Measurements from ENCODE around the gene RND1.

The RND1 gene

DNA sequence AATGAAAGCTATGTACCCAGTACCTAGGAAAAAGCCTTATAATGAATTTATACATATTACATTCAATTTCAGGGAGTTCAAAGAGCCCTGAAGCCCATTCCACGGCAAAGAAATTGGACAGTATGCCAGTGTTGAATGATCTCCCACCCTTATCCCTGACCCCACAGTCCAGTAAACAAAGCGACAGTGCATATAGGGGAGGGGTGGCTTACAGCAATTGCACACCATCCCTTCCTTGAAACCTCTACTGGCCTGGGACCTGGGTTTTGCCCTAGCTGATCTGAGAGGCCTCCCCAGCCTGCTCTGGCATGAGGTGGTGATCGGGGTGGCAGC lies 17.3 kb upstream of the RND1 start:
- H3K18ac ChIP-seq (ENCODE audit: low read length) = peak overlapping the region; percentile 70
- peak overlapping the region; percentile 18 for H2AFZ ChIP-seq (ENCODE audit: insufficient read depth, low read length, poor library complexity)
- no peaks in the 10 kb centered on the region for H3K27me3 ChIP-seq (ENCODE audit: insufficient read depth, low read length)
- H2AK5ac ChIP-seq (ENCODE audit: low read length) = peak overlapping the region; percentile 44
- WGBS (ENCODE audit: extremely low coverage, insufficient coverage, insufficient read length) = no CpG with 5 or more reads among the region's 3 CpGs
- peak overlapping the region; percentile 73 for H2BK12ac ChIP-seq (ENCODE audit: low read length)
- peak overlapping the region; percentile 43 for H3K4ac ChIP-seq (ENCODE audit: low read depth, low read length)
- H3K23ac ChIP-seq (ENCODE audit: low read length) = no peak overlapping the region
- H3K36me3 ChIP-seq (ENCODE audit: control insufficient read depth in 1 of 2, insufficient read depth in 2 of 2, low read length in 2 of 2) = no peaks in the 10 kb centered on the region
- no peak overlapping the region for H3K4me3 ChIP-seq (ENCODE audit: low read depth, low read length)
- H3K9ac ChIP-seq (ENCODE audit: low read length) = no peak overlapping the region
- H3K79me2 ChIP-seq (ENCODE audit: control insufficient read depth, insufficient read depth, low read length, poor library complexity) = no peaks in the 10 kb centered on the region
- H3K79me1 ChIP-seq (ENCODE audit: low read length) = peaks cover 21% of the 10 kb centered on the region
- peak overlapping the region; percentile 95 for H3K27ac ChIP-seq (ENCODE audit: low read depth, low read length)
- H4K91ac ChIP-seq (ENCODE audit: low read depth, low read length) = peak overlapping the region; percentile 98
- H3K9me3 ChIP-seq (ENCODE audit: insufficient read depth, low read depth, low read length) = no peaks in the 10 kb centered on the region
- H3K14ac ChIP-seq (ENCODE audit: low read length) = peak overlapping the region; percentile 66
- peaks cover 23 to 24% of the 10 kb centered on the region in 2 experiments for H3K4me1 ChIP-seq (ENCODE audit: control insufficient read depth in 1 of 2, insufficient read depth in 2 of 2, low read length in 2 of 2)
- DNase-seq = no peak
- peak overlapping the region; percentile 29 for H4K12ac ChIP-seq (ENCODE audit: low read depth, low read length)
- peak overlapping the region; percentile 37 for H3K4me2 ChIP-seq (ENCODE audit: low read length)
- H2BK5ac ChIP-seq (ENCODE audit: low read depth, low read length, poor library complexity) = peak overlapping the region; percentile 92
- H2BK120ac ChIP-seq (ENCODE audit: insufficient read depth, low read length, poor library complexity) = peak overlapping the region; percentile 95
- peak overlapping the region; percentile 60 for H4K8ac ChIP-seq (ENCODE audit: low read depth, low read length)

DNA sequence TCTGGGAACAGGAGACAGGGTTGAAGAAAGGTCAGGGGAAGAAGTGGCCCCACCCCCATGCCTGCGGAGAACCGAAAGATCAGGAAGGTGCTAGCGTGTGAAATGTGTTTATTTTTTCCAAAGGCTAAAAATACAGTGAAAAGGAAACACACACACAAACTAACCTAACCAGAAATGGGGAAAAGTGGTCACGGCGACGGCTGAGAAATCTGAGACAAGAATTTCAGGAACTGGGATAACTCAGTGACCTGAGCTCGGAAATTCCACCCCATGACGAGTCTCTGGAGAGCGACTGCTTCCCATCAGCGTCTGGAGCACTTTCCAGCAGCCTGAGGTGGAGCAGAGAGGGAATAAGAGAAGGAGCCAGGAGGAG lies 16.6 kb upstream of the RND1 start:
- Histone ChIP-seq H4K8ac (ENCODE audit: low read depth, low read length) (peak overlapping the region; percentile 8), H4K12ac (ENCODE audit: low read depth, low read length) (no peak overlapping the region), H3K9ac (ENCODE audit: low read length) (no peak overlapping the region), H3K4me1 (ENCODE audit: control insufficient read depth in 1 of 2, insufficient read depth in 2 of 2, low read length in 2 of 2) (peaks cover 23 to 24% of the 10 kb centered on the region in 2 experiments), H2BK5ac (ENCODE audit: low read depth, low read length, poor library complexity) (peak overlapping the region; percentile 92), H3K79me2 (ENCODE audit: control insufficient read depth, insufficient read depth, low read length, poor library complexity) (no peaks in the 10 kb centered on the region), H3K79me1 (ENCODE audit: low read length) (peaks cover 21% of the 10 kb centered on the region), H3K14ac (ENCODE audit: low read length) (peak overlapping the region; percentile 74), H2AK5ac (ENCODE audit: low read length) (no peak overlapping the region), H2BK120ac (ENCODE audit: insufficient read depth, low read length, poor library complexity) (peak overlapping the region; percentile 74), H2AFZ (ENCODE audit: insufficient read depth, low read length, poor library complexity) (no peak overlapping the region), H3K27ac (ENCODE audit: low read depth, low read length) (peak overlapping the region; percentile 95), H3K23ac (ENCODE audit: low read length) (no peak overlapping the region), H3K4ac (ENCODE audit: low read depth, low read length) (no peak overlapping the region), H4K91ac (ENCODE audit: low read depth, low read length) (peak overlapping the region; percentile 87), H2BK12ac (ENCODE audit: low read length) (no peak overlapping the region), H3K18ac (ENCODE audit: low read length) (no peak overlapping the region), H3K4me2 (ENCODE audit: low read length) (peak overlapping the region; percentile 37), H3K36me3 (ENCODE audit: control insufficient read depth in 1 of 2, insufficient read depth in 2 of 2, low read length in 2 of 2) (no peaks in the 10 kb centered on the region), H3K27me3 (ENCODE audit: insufficient read depth, low read length) (no peaks in the 10 kb centered on the region), H3K4me3 (ENCODE audit: low read depth, low read length) (no peak overlapping the region), H3K9me3 (ENCODE audit: insufficient read depth, low read depth, low read length) (no peaks in the 10 kb centered on the region)
- no CpG with 5 or more reads among the region's 10 CpGs for WGBS (ENCODE audit: extremely low coverage, insufficient coverage, insufficient read length)
- DNase-seq = peak; percentile 65 to 73

DNA sequence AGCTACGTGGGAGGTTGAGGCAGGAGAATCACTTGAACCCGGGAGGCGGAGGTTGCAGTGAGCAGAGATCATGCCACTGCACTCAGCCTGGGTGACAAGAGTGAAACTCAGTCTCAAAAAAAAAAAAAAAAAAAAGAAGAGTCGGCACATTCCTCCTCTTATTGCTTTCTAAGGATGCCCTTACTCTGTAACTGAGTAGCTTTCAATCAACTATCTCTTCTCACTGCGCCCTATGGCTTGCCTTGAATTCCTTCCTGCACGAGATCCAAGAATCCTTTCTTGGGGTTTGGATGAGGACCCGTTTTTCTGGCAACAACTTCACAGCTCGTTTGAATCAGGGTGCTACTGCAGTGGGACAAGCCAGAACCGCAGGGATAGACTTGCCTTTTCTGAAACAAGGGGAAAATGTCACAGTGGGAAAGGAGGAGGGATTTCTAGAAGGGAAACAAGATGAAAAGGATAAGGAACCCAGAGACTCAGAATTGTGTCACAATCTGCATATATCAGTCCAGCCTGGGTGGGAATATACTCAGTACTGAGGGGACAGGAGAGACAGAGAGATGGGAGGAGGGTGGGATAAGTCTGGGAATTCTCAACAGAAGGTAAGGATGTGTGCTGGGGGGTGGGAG lies 16.1 kb upstream of the RND1 start:
- H2BK120ac ChIP-seq (ENCODE audit: insufficient read depth, low read length, poor library complexity) = peak overlapping the region; percentile 74
- peak overlapping the region; percentile 37 for H3K4me2 ChIP-seq (ENCODE audit: low read length)
- no peak overlapping the region for H4K12ac ChIP-seq (ENCODE audit: low read depth, low read length)
- H3K14ac ChIP-seq (ENCODE audit: low read length) = peak overlapping the region; percentile 74
- no peak for DNase-seq
- H3K4ac ChIP-seq (ENCODE audit: low read depth, low read length) = no peak overlapping the region
- no peak overlapping the region for H3K23ac ChIP-seq (ENCODE audit: low read length)
- no peaks in the 10 kb centered on the region for H3K9me3 ChIP-seq (ENCODE audit: insufficient read depth, low read depth, low read length)
- peak overlapping the region; percentile 8 for H4K8ac ChIP-seq (ENCODE audit: low read depth, low read length)
- no peak overlapping the region for H3K18ac ChIP-seq (ENCODE audit: low read length)
- peak overlapping the region; percentile 35 for H2AFZ ChIP-seq (ENCODE audit: insufficient read depth, low read length, poor library complexity)
- H3K4me1 ChIP-seq (ENCODE audit: control insufficient read depth in 1 of 2, insufficient read depth in 2 of 2, low read length in 2 of 2) = peaks cover 22 to 23% of the 10 kb centered on the region in 2 experiments
- peak overlapping the region; percentile 95 for H3K27ac ChIP-seq (ENCODE audit: low read depth, low read length)
- peaks cover 21% of the 10 kb centered on the region for H3K79me1 ChIP-seq (ENCODE audit: low read length)
- WGBS (ENCODE audit: extremely low coverage, insufficient coverage, insufficient read length) = no CpG with 5 or more reads among the region's 9 CpGs
- peak overlapping the region; percentile 87 for H4K91ac ChIP-seq (ENCODE audit: low read depth, low read length)
- H3K9ac ChIP-seq (ENCODE audit: low read length) = no peak overlapping the region
- peak overlapping the region; percentile 91 for H2BK5ac ChIP-seq (ENCODE audit: low read depth, low read length, poor library complexity)
- peak overlapping the region; percentile 43 for H2BK12ac ChIP-seq (ENCODE audit: low read length)
- H3K4me3 ChIP-seq (ENCODE audit: low read depth, low read length) = no peak overlapping the region
- H3K36me3 ChIP-seq (ENCODE audit: control insufficient read depth in 1 of 2, insufficient read depth in 2 of 2, low read length in 2 of 2) = no peaks in the 10 kb centered on the region
- no peaks in the 10 kb centered on the region for H3K79me2 ChIP-seq (ENCODE audit: control insufficient read depth, insufficient read depth, low read length, poor library complexity)
- H2AK5ac ChIP-seq (ENCODE audit: low read length) = no peak overlapping the region
- no peaks in the 10 kb centered on the region for H3K27me3 ChIP-seq (ENCODE audit: insufficient read depth, low read length)

DNA sequence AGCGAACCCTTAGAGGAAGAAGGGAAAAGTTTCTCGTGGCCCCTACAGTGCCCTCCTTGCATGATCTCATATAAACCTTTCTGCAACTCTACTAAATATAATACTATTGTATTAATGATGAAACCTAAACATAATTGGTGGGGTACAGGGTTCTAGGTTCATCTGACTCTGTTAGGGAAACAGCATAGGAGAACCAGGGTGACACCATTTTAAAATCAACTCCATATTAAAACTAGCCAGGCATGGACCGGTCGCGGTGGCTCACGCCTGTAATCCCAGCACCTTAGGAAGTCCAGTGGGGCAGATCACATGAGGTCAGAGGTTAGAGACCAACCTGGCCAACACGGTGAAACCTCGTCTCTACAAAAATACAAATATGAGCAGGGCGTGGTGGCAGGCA lies 15.0 kb upstream of the RND1 start:
- no peak overlapping the region for H3K27ac ChIP-seq (ENCODE audit: low read depth, low read length)
- H3K9me3 ChIP-seq (ENCODE audit: insufficient read depth, low read depth, low read length) = no peaks in the 10 kb centered on the region
- peaks cover 21% of the 10 kb centered on the region for H3K79me1 ChIP-seq (ENCODE audit: low read length)
- H3K14ac ChIP-seq (ENCODE audit: low read length) = peak overlapping the region; percentile 16
- no peak overlapping the region for H3K4ac ChIP-seq (ENCODE audit: low read depth, low read length)
- DNase-seq = no peak
- H2BK120ac ChIP-seq (ENCODE audit: insufficient read depth, low read length, poor library complexity) = no peak overlapping the region
- H3K4me2 ChIP-seq (ENCODE audit: low read length) = no peak overlapping the region
- no CpG with 5 or more reads among the region's 9 CpGs for WGBS (ENCODE audit: extremely low coverage, insufficient coverage, insufficient read length)
- no peak overlapping the region for H3K18ac ChIP-seq (ENCODE audit: low read length)
- H3K4me3 ChIP-seq (ENCODE audit: low read depth, low read length) = no peak overlapping the region
- no peak overlapping the region for H4K91ac ChIP-seq (ENCODE audit: low read depth, low read length)
- no peak overlapping the region for H3K9ac ChIP-seq (ENCODE audit: low read length)
- peaks cover 20 to 21% of the 10 kb centered on the region in 2 experiments for H3K4me1 ChIP-seq (ENCODE audit: control insufficient read depth in 1 of 2, insufficient read depth in 2 of 2, low read length in 2 of 2)
- H2AK5ac ChIP-seq (ENCODE audit: low read length) = no peak overlapping the region
- no peak overlapping the region for H4K12ac ChIP-seq (ENCODE audit: low read depth, low read length)
- no peak overlapping the region for H3K23ac ChIP-seq (ENCODE audit: low read length)
- no peak overlapping the region for H2AFZ ChIP-seq (ENCODE audit: insufficient read depth, low read length, poor library complexity)
- H3K27me3 ChIP-seq (ENCODE audit: insufficient read depth, low read length) = no peaks in the 10 kb centered on the region
- no peak overlapping the region for H2BK5ac ChIP-seq (ENCODE audit: low read depth, low read length, poor library complexity)
- no peaks in the 10 kb centered on the region for H3K36me3 ChIP-seq (ENCODE audit: control insufficient read depth in 1 of 2, insufficient read depth in 2 of 2, low read length in 2 of 2)
- no peaks in the 10 kb centered on the region for H3K79me2 ChIP-seq (ENCODE audit: control insufficient read depth, insufficient read depth, low read length, poor library complexity)
- no peak overlapping the region for H4K8ac ChIP-seq (ENCODE audit: low read depth, low read length)
- H2BK12ac ChIP-seq (ENCODE audit: low read length) = peak overlapping the region; percentile 6
